Stimulated activated CD8-positive, alpha-beta memory T cell treated with anti-CD3 and anti-CD28 coated beads, Interleukin-15, amount 100 ng/mL, for 4 hours (primary cell): ENCODE data around the gene DDB1.

Experiments
- DNase-seq, 2 donors: peaks; one replicate each; pipeline ENCODE4 v3.0.0-alpha.2; 2020; ENCODE audit warnings: low read depth in 2 of 2

Gene DDB1

GRCh38 chr11:61356706-61357105 lies 23.8 kb upstream of the DDB1 start:
- no peak for DNase-seq

- DNase-seq = no peak
Observed at GRCh38 chr11:61354208-61354607, 21.3 kb upstream of the DDB1 start.

DNA sequence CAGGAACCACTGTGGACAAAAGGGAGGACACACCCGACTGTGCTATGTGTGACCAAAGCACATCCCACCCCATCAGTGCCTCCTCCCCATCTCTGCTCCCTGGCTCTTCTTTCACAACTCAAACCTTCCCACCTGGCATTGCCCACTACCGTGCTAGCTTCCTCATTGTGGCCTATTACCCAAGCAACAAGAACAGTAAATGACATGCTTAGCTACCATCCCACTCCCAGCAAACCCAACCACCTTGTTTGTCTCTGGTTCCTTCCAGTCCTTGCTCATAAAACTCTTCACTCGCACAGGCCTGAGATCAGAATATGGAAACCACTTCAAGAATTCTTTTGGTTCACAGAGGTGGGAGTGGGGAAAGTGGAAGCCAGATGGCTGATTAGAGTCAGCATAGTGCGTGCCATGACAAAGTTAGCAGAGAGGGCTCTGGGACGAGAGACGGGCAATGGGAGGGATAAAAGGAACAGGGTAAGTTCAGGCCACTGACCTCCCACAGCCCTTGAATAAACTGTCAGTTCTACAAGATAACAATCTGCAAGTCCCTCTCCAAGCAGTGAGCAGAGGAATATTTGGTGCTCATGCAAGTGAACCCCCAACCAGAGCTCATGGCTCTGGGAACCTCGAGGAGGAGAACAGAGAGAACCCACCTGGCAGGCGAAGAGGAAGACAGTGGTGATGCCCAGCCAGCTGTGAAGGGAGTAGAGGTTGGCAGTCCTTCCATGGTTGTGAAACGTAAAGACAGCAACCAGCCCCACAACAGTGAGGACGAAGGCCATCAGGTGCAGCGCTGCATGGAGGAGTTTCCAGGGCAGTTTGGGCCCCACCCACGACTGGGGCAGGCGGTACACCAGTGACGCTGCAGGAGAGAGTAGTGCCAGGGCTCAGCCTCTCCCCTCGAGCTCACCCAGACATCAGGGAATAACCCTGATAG lies 20.5 kb upstream of the DDB1 start:
- DNase-seq = no peak

GRCh38 chr11:61352038-61352437 lies 19.1 kb upstream of the DDB1 start:
- no peak for DNase-seq

- DNase-seq = no peak
Observed at GRCh38 chr11:61350803-61351202, 17.9 kb upstream of the DDB1 start.

GRCh38 chr11:61350336-61350735 lies 17.4 kb upstream of the DDB1 start:
- DNase-seq = no peak

GRCh38 chr11:61349916-61350315 lies 17.0 kb upstream of the DDB1 start:
- no peak for DNase-seq

DNA sequence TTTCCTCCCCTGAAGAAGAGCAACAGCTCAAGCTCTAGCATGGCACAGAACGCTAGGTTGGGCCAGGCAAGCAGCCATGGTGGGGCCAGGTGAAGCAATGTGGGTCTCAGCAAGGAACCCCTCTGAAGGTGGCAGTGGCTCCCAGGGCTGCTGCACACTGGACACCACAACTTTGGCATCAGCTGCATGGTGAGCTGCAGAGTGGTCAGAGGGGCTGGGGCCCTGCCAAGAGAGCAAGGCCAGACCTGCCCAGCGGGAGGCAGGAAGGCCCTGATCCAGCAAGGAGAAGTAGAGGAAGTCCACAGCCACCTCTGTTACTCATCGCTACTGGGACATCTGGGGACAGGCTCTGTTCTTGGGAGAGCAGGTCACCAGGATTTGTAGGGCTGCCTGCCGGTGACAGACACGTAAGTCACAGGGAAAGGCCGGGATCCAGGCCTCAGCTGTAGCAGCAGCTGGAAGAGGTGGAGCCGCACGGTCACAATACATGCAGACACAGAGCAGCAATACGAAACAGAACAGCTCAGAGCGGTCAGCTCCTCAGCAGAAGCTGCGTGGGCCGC lies 16.4 kb upstream of the DDB1 start:
- DNase-seq = no peak

- DNase-seq = no peak
Observed at GRCh38 chr11:61347916-61348461, 15.1 kb upstream of the DDB1 start.

DNA sequence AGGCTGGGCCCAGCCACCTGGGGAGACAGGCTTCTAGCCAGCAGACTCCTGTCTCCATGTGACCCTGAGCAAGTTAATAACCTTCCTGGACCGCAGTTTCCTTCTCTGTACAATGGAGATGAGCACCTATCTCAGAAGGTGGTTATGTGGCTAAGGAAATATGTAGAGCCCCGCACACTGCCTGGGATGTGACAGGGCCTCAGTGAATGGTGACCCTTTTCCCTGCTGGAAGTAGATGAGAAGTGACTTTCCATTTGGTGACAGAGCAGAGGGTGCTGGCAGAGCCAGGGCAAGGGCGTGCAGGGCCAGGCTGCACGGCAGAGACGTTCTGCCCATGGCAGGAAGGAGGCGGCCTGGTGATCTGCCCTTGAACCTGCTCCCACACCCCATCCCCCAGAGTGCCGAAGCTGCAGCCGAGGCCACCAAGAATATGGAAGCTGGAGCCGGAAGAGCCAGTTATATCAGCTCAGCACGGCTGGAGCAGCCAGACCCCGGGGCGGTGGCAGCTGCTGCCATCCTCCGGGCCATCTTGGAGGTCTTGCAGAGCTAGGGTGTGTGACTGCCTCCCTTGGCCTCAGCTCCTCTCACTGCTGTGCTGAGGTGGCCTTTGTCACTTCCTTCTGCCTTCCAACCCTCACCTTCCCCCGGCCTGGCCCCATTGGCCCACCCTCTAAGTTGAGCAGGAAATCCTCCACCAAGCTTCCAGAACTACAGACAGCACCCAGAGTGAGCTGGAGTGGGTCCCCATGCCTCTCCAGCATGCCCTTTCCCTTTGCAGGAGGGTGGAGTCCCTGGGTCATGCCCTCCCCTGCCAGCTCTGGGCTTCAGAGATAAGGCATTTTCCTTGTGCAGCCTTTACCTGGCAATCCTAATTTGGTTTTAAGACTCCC lies 13.3 kb upstream of the DDB1 start:
- DNase-seq = no peak

DNA sequence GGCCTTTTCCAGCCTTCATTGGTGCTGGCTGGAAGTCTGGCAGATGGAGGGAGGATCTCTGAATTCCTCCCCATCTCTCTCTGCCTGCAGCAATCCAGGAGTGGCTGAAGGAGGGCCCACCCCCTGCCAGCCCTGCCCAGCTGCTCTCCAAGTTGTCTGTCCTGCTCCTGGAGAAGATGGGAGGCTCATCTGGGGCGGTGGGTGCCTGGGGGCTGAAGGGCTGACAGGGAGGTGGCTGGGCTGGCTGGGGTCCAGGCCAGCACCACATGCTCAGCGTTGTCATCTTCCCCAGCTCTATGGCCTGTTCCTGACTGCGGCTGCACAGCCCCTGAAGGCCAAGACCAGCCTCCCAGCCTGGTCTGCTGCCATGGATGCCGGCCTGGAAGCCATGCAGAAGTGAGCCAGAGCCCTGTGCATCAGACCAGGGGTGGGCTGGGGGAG lies 12.3 kb upstream of the DDB1 start:
- no peak for DNase-seq

- no peak for DNase-seq
Observed at GRCh38 chr11:61343792-61344745, 11.2 kb upstream of the DDB1 start.

- no peak for DNase-seq
Observed at GRCh38 chr11:61342207-61342803, 9.4 kb upstream of the DDB1 start.

DNA sequence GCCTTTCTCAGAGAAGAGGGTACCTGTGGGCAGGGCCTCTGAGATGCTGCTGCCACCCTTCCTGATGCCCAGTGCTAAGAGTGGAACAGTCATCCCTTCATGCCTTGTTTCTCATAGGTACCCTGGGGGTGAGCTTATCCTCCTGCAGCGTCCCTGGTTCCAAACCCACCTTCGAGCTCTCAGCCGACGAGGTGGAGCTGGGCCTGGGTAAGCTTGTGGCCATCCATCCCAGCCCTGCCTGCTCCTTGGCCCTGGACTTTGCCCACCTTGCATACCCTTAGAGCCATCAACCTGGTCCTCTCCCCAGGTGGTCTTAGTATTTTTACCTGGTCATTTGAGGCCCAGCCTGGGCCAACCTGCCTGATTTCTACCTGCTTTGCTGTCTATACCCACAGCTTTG lies 8.8 kb upstream of the DDB1 start:
- DNase-seq = no peak

- DNase-seq = no peak
Observed at GRCh38 chr11:61340979-61341378, 8.1 kb upstream of the DDB1 start.

DNA sequence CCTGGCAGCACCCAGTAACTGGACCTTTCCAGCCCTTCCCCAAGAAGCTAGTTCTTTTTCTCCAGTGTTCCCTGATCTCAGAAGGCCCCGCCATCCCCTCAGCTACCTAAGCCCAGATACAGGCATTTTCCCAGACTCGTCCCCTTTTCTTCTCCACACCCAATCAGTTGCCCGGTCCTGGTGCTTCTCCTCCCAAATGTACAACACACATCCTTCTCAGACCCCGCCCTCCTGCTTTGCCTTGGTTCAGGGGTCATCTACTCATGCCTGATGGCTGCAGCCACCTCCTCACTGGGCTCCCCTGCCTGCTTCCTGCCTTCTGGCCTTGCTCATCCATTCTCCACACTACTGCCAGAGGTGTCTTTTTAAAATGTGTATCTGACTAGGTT lies 6.6 kb upstream of the DDB1 start:
- DNase-seq = no peak

GRCh38 chr11:61338783-61339489 lies 6.0 kb upstream of the DDB1 start:
- no peak for DNase-seq

DNA sequence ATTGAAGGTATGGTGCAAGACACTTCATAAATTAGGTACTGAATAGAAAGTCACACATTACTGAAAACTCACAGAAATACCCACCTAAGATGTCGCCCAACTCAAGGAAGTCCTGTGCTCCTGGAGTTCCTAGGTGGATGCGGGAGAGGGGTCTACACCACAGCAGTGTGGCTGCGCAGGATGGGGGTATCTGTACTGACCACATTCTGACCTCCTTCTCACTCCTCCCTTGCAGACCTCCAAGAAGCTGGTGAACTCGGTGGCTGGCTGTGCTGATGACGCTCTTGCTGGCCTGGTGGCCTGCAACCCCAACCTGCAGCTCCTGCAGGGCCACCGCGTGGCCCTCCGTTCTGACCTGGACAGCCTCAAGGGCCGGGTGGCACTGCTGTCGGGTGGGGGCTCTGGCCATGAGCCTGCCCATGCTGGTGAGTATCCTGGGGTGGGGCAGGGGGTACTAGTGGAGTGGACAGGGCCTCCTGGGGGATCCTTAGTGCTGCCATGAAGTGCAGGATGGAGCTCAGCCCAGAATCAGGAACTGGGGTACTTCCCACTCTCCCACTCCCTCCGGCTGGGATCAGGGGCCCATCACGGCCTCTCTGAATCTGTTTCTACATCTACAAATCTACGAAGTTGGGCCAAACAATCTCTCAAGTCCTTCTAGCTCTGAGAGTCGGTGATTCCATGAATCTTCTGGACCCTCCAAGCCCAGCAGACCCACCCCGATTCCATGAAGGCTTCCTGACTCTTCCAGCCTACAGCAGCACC lies 5.0 kb upstream of the DDB1 start:
- DNase-seq = no peak
